Upper lobe of left lung (tissue), 4 donors: ENCODE measurements around the gene OXCT1.

Source experiments
- EP300 ChIP-seq, 4 donors: sonication (generic); formaldehyde crosslinking; IDR thresholded peaks; one replicate each; pipeline ENCODE4 v1.5.1; 2017; ENCODE audit warnings: antibody characterized with exemption in 4 of 4, control low read depth in 2 of 4
- POLR2A ChIP-seq, 4 donors: fragments of 450-650 bp; IDR thresholded peaks; one replicate each; pipeline ENCODE4 v1.5.1; 2016 to 2017; ENCODE audit warnings: antibody characterized with exemption in 4 of 4, mild to moderate bottlenecking in 2 of 4
- POLR2AphosphoS5 ChIP-seq, 2 donors: sonication (generic); formaldehyde crosslinking; IDR thresholded peaks; one replicate each; pipeline ENCODE4 v1.5.1; 2017; ENCODE audit warnings: antibody characterized with exemption in 2 of 2
- TF ChIP-seq, protein P1 (sequence below), 6 experiments: fragments of 450-650 bp in 4 of 6; fragments of 200-600 bp in 2 of 6; sonication (generic) in 2 of 6; IDR thresholded peaks; one replicate each; pipeline ENCODE4 v1.5.1; 2016 to 2019; ENCODE audit warnings: antibody characterized with exemption in 6 of 6

DNA sequence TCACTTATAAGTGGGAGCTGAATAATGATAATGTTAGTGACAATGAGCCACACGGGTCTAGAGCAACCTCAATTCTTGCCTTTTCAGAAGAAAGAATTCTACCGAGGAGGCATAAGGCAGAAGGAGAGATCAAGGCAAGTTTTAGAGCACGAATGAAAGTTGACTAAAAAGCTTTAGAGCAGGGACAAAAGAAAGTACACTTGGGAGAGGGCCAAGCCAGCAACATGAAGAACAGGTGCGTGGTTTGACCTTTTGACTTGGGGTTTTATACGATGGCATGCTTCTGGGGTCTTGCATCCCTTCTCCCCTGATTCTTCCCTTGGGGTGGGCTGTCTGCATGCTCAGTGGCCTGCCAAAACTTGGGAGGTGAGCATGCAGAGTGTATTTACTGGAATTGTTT, 12.5 kb upstream of the OXCT1 start:
- TF ChIP-seq POLR2A (IDR thresholded peaks at IDR 0.05), result no peak
- TF ChIP-seq, protein P1, sequence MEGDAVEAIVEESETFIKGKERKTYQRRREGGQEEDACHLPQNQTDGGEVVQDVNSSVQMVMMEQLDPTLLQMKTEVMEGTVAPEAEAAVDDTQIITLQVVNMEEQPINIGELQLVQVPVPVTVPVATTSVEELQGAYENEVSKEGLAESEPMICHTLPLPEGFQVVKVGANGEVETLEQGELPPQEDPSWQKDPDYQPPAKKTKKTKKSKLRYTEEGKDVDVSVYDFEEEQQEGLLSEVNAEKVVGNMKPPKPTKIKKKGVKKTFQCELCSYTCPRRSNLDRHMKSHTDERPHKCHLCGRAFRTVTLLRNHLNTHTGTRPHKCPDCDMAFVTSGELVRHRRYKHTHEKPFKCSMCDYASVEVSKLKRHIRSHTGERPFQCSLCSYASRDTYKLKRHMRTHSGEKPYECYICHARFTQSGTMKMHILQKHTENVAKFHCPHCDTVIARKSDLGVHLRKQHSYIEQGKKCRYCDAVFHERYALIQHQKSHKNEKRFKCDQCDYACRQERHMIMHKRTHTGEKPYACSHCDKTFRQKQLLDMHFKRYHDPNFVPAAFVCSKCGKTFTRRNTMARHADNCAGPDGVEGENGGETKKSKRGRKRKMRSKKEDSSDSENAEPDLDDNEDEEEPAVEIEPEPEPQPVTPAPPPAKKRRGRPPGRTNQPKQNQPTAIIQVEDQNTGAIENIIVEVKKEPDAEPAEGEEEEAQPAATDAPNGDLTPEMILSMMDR (IDR thresholded peaks at IDR 0.05), result no peak
- TF ChIP-seq POLR2AphosphoS5 (IDR thresholded peaks at IDR 0.05), result no peak
- TF ChIP-seq EP300 (IDR thresholded peaks at IDR 0.05), result no peak
